Upper lobe of left lung (tissue), 4 donors: ENCODE measurements around the gene ACTR1B.

Source experiments
- CTCF ChIP-seq, 6 experiments: fragments of 450-650 bp in 4 of 6; fragments of 200-600 bp in 2 of 6; sonication (generic) in 2 of 6; IDR thresholded peaks; one replicate each; pipeline ENCODE4 v1.5.1; 2016 to 2019; ENCODE audit warnings: antibody characterized with exemption in 6 of 6
- EP300 ChIP-seq, 4 donors: sonication (generic); formaldehyde crosslinking; IDR thresholded peaks; one replicate each; pipeline ENCODE4 v1.5.1; 2017; ENCODE audit warnings: antibody characterized with exemption in 4 of 4, control low read depth in 2 of 4
- POLR2A ChIP-seq, 4 donors: fragments of 450-650 bp; IDR thresholded peaks; one replicate each; pipeline ENCODE4 v1.5.1; 2016 to 2017; ENCODE audit warnings: antibody characterized with exemption in 4 of 4, mild to moderate bottlenecking in 2 of 4
- POLR2AphosphoS5 ChIP-seq, 2 donors: sonication (generic); formaldehyde crosslinking; IDR thresholded peaks; one replicate each; pipeline ENCODE4 v1.5.1; 2017; ENCODE audit warnings: antibody characterized with exemption in 2 of 2

- TF ChIP-seq CTCF (IDR thresholded peaks at IDR 0.05), result peak in 2 of 6 experiments; percentile 11
- TF ChIP-seq POLR2A (IDR thresholded peaks at IDR 0.05), result peak in 3 of 4 donors; percentile 57 to 92 (median 72)
- peak; percentile 96 to 98 for TF ChIP-seq POLR2AphosphoS5 (IDR thresholded peaks at IDR 0.05)
- no peak for TF ChIP-seq EP300 (IDR thresholded peaks at IDR 0.05)
Observed at GRCh38 chr2:97645695-97646629, 17.9 kb downstream of the ACTR1B start, which contains the start of gene COX5B.
